Jurkat, Clone E6-1 (cell line): ENCODE data around the gene KCNAB1.

ENCODE experiments used
- DNase-seq: peaks from one replicate; pipeline ENCODE4 v3.0.0-alpha.2; 2011; ENCODE audit warnings: low read depth, low spot score
- H3K4me3 ChIP-seq: 2 replicates; pipeline ENCODE4 v1.5.1; 2011; ENCODE audit warnings: mild to moderate bottlenecking, low read length, control low read depth, moderate library complexity

Gene KCNAB1

GRCh38 chr3:156533205-156533604, 412.8 kb downstream of the KCNAB1 start:
- H3K4me3 ChIP-seq = no peak overlapping the region
- DNase-seq = no peak

- DNase-seq = no peak
These were observed 414.8 kb downstream of the KCNAB1 start for GRCh38 chr3:156535162-156535627.

GRCh38 chr3:156535798-156536197, 415.4 kb downstream of the KCNAB1 start:
- no peak overlapping the region for H3K4me3 ChIP-seq
- no peak for DNase-seq

More at GRCh38 chr3:156535162-156535627, 414.8 kb downstream of the KCNAB1 start:
- H3K4me3 ChIP-seq = no peak overlapping the region

- DNase-seq = no peak
- H3K4me3 ChIP-seq = no peak overlapping the region
These were observed 416.3 kb downstream of the KCNAB1 start for GRCh38 chr3:156536524-156537316.

- DNase-seq = no peak
- H3K4me3 ChIP-seq = no peak overlapping the region
These were observed 418.7 kb downstream of the KCNAB1 start for GRCh38 chr3:156539051-156539450.

- H3K4me3 ChIP-seq = no peak overlapping the region
- no peak for DNase-seq
These were observed 419.4 kb downstream of the KCNAB1 start for GRCh38 chr3:156539802-156540201.

- no peak for DNase-seq
- H3K4me3 ChIP-seq = no peak overlapping the region
These were observed 422.0 kb downstream of the KCNAB1 start for GRCh38 chr3:156542101-156543042.

- DNase-seq = no peak
- H3K4me3 ChIP-seq = no peak overlapping the region
These were observed 422.7 kb downstream of the KCNAB1 start for GRCh38 chr3:156543043-156543555.

- no peak for DNase-seq
- no peak overlapping the region for H3K4me3 ChIP-seq
These were observed 427.3 kb downstream of the KCNAB1 start for GRCh38 chr3:156547637-156548036.

GRCh38 chr3:156548041-156548687, 427.8 kb downstream of the KCNAB1 start:
- DNase-seq = no peak
- no peak overlapping the region for H3K4me3 ChIP-seq

- no peak overlapping the region for H3K4me3 ChIP-seq
These were observed 428.5 kb downstream of the KCNAB1 start for GRCh38 chr3:156548902-156549301.

GRCh38 chr3:156551261-156551660, 430.9 kb downstream of the KCNAB1 start:
- DNase-seq = no peak
- H3K4me3 ChIP-seq = no peak overlapping the region

More at GRCh38 chr3:156548902-156549301, 428.5 kb downstream of the KCNAB1 start:
- no peak for DNase-seq

- no peak overlapping the region for H3K4me3 ChIP-seq
- no peak for DNase-seq
These were observed 431.4 kb downstream of the KCNAB1 start for GRCh38 chr3:156551746-156552145.

- no peak overlapping the region for H3K4me3 ChIP-seq
- no peak for DNase-seq
These were observed 432.6 kb downstream of the KCNAB1 start for GRCh38 chr3:156552973-156553372.

GRCh38 chr3:156553705-156554356, 433.5 kb downstream of the KCNAB1 start:
- no peak for DNase-seq
- H3K4me3 ChIP-seq = peak overlapping the region; percentile 86

- peak overlapping the region; percentile 86 for H3K4me3 ChIP-seq
- DNase-seq = no peak
These were observed 434.1 kb downstream of the KCNAB1 start for GRCh38 chr3:156554515-156554841.

- DNase-seq = peak; percentile 98
These were observed 434.7 kb downstream of the KCNAB1 start, which contains the start of gene SSR3 for GRCh38 chr3:156554842-156555687. SSR3 (minus strand) TSS chr3:156555117; CDS start chr3:156555089, 28 bp downstream.

GRCh38 chr3:156558389-156558788, 438.0 kb downstream of the KCNAB1 start:
- no peak for DNase-seq
- no peak overlapping the region for H3K4me3 ChIP-seq

More at GRCh38 chr3:156554842-156555687, 434.7 kb downstream of the KCNAB1 start, which contains the start of gene SSR3:
- H3K4me3 ChIP-seq = peak within 1 kb of the TSS; percentile 86
